ENCODE measurements around the gene KDSR.
"Not testable (repeated sequence)": the region's sequence is repeated elsewhere in the genome, so short reads cannot be mapped to it uniquely, and the experiment has no call there.

The KDSR gene

GRCh38 chr18:63363951-63364350 lies 3.1 kb downstream of the KDSR start:
- DNase-seq = no peak

- DNase-seq = not testable (repeated sequence)
Observed at GRCh38 chr18:63363420-63363819, 3.6 kb downstream of the KDSR start.

GRCh38 chr18:63356272-63356896 lies 10.6 kb downstream of the KDSR start:
- no peak for DNase-seq

- no peak for DNase-seq
Observed at GRCh38 chr18:63350230-63350629, 16.8 kb downstream of the KDSR start.

GRCh38 chr18:63348508-63349136 lies 18.4 kb downstream of the KDSR start:
- no peak for DNase-seq

GRCh38 chr18:63346480-63347183 lies 20.4 kb downstream of the KDSR start:
- no peak for DNase-seq

- DNase-seq = no peak
Observed at GRCh38 chr18:63346031-63346430, 21.0 kb downstream of the KDSR start.

GRCh38 chr18:63344918-63345317 lies 22.1 kb downstream of the KDSR start:
- no peak for DNase-seq

- DNase-seq = no peak
Observed at GRCh38 chr18:63344263-63344662, 22.7 kb downstream of the KDSR start.

GRCh38 chr18:63342206-63342605 lies 24.8 kb downstream of the KDSR start:
- no peak for DNase-seq

- no peak for DNase-seq
Observed at GRCh38 chr18:63339920-63340484, 27.0 kb downstream of the KDSR start.

- DNase-seq = no peak
Observed at GRCh38 chr18:63336366-63337099, 30.5 kb downstream of the KDSR start.

GRCh38 chr18:63331105-63331504 lies 35.9 kb downstream of the KDSR start:
- no peak for DNase-seq

- DNase-seq = no peak
Observed at GRCh38 chr18:63329431-63330145, 37.4 kb downstream of the KDSR start.

GRCh38 chr18:63326011-63326410 lies 41.0 kb downstream of the KDSR start:
- no peak for DNase-seq

- no peak for DNase-seq
Observed at GRCh38 chr18:63325086-63325686, 41.8 kb downstream of the KDSR start.

GRCh38 chr18:63322908-63323634 lies 43.9 kb downstream of the KDSR start:
- DNase-seq = peak; percentile 42

GRCh38 chr18:63322206-63322605 lies 44.8 kb downstream of the KDSR start:
- no peak for DNase-seq

GRCh38 chr18:63321291-63321690 lies 45.7 kb downstream of the KDSR start:
- no peak for DNase-seq

- DNase-seq = no peak
Observed at GRCh38 chr18:63320975-63321265, 46.1 kb downstream of the KDSR start.

- peak; percentile 54 for DNase-seq
Observed at GRCh38 chr18:63320123-63320974, 46.7 kb downstream of the KDSR start.

Measured in NCI-H2029 (cell line).